HEK293 (cell line): ENCODE results near the gene MTMR3.

Source experiments
- TCF7L2 ChIP-seq: IDR thresholded peaks from 2 replicates; pipeline ENCODE4 v1.6.1; 2011; ENCODE audit warnings: low read depth, mild to moderate bottlenecking, inconsistent platforms, low read length, moderate library complexity, borderline replicate concordance
- ZNF501 ChIP-seq: fragments of 450-650 bp; formaldehyde crosslinking; IDR thresholded peaks from 2 replicates; pipeline ENCODE4 v1.5.1; 2016; ENCODE audit warnings: missing biosample characterization, missing genetic modification characterization
- ZNF514 ChIP-seq: fragments of 450-650 bp; formaldehyde crosslinking; IDR thresholded peaks from 2 replicates; pipeline ENCODE4 v1.5.1; 2016; ENCODE audit warnings: missing biosample characterization, missing genetic modification characterization
- ZNF677 ChIP-seq: fragments of 450-650 bp; IDR thresholded peaks from 2 replicates; pipeline ENCODE4 v1.5.0; 2018; ENCODE audit warnings: missing biosample characterization, mild to moderate bottlenecking, missing genetic modification characterization, moderate library complexity
- TF ChIP-seq, protein P1 (sequence below): fragments of 450-650 bp; formaldehyde crosslinking; IDR thresholded peaks from 2 replicates; pipeline ENCODE4 v1.5.1; 2016; ENCODE audit warnings: missing biosample characterization, missing genetic modification characterization

DNA sequence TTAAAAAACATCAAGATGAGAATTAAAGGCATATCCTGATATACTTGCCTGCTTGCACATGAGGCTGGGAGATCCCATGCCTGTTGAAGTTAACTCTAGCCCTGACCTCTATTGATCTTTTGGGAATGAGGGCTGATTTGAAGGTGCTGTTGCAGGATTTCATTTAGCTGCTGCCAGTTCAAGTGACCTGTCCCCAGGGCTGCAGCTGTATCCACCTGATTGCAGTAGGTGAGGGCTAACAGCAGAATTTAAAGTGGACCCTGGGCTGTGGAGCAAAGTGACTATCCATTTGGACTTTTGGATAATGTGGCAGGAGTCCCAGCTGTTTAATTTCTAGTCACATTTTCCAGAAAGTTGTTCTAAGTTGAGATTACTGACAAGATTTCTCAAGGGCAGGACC is 146.5 kb downstream of the MTMR3 start:
- no peak for TF ChIP-seq TCF7L2
- TF ChIP-seq, protein P1, sequence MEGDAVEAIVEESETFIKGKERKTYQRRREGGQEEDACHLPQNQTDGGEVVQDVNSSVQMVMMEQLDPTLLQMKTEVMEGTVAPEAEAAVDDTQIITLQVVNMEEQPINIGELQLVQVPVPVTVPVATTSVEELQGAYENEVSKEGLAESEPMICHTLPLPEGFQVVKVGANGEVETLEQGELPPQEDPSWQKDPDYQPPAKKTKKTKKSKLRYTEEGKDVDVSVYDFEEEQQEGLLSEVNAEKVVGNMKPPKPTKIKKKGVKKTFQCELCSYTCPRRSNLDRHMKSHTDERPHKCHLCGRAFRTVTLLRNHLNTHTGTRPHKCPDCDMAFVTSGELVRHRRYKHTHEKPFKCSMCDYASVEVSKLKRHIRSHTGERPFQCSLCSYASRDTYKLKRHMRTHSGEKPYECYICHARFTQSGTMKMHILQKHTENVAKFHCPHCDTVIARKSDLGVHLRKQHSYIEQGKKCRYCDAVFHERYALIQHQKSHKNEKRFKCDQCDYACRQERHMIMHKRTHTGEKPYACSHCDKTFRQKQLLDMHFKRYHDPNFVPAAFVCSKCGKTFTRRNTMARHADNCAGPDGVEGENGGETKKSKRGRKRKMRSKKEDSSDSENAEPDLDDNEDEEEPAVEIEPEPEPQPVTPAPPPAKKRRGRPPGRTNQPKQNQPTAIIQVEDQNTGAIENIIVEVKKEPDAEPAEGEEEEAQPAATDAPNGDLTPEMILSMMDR (tag by site-specific recombination): no peak
- TF ChIP-seq ZNF501 (tag by site-specific recombination): no peak
- no peak for TF ChIP-seq ZNF514 (tag by site-specific recombination)
- TF ChIP-seq ZNF677 (tag by site-specific recombination): no peak
